Hepatocyte (in vitro differentiated cells): ENCODE results near the gene CLTB. TPM values are rescaled to one million over a fixed set of nuclear protein-coding genes. Genes with fewer than 3 reads are reported as not detected.

ENCODE experiments used
- DNase-seq: peaks from one replicate; pipeline ENCODE4 v3.0.0-alpha.2; 2016; ENCODE audit warnings: low spot score
- H2AFZ ChIP-seq: fragments of 200-600 bp; sonication (generic); 2 replicates; pipeline ENCODE4 v1.6.0; 2016; ENCODE audit warnings: antibody characterized with exemption, mild to moderate bottlenecking
- H3K27ac ChIP-seq: fragments of 200-600 bp; sonication (generic); 2 replicates; pipeline ENCODE4 v1.5.1; 2016; ENCODE audit warnings: mild to moderate bottlenecking
- H3K27me3 ChIP-seq: fragments of 200-600 bp; sonication (generic); 2 replicates; pipeline ENCODE4 v1.6.1; 2016
- H3K36me3 ChIP-seq: fragments of 200-600 bp; sonication (generic); replicated peaks from 2 replicates; pipeline ENCODE4 v1.5.1; 2016; ENCODE audit warnings: low read depth; ENCODE audit not compliant: insufficient read depth
- H3K4me1 ChIP-seq: fragments of 200-600 bp; sonication (generic); 2 replicates; pipeline ENCODE4 v1.5.1; 2016; ENCODE audit warnings: mild to moderate bottlenecking, moderate library complexity; ENCODE audit not compliant: insufficient read depth
- H3K4me2 ChIP-seq: fragments of 200-600 bp; sonication (generic); 2 replicates; pipeline ENCODE4 v1.6.0; 2016
- H3K4me3 ChIP-seq: fragments of 200-600 bp; sonication (generic); 2 replicates; pipeline ENCODE4 v1.5.1; 2016; ENCODE audit warnings: mild to moderate bottlenecking
- H3K79me2 ChIP-seq: fragments of 200-600 bp; sonication (generic); 2 replicates; pipeline ENCODE4 v1.6.0; 2017; ENCODE audit warnings: mild to moderate bottlenecking
- H3K9me2 ChIP-seq: fragments of 200-600 bp; sonication (generic); replicated peaks from 2 replicates; pipeline ENCODE4 v1.6.0; 2017; ENCODE audit warnings: mild to moderate bottlenecking; ENCODE audit not compliant: insufficient read depth
- H3K9me3 ChIP-seq: fragments of 200-600 bp; sonication (generic); 2 replicates; pipeline ENCODE4 v1.5.1; 2016; ENCODE audit warnings: low read depth, mild to moderate bottlenecking
- H4K20me1 ChIP-seq: fragments of 200-600 bp; sonication (generic); 2 replicates; pipeline ENCODE4 v1.6.0; 2016; ENCODE audit warnings: mild to moderate bottlenecking; ENCODE audit not compliant: insufficient read depth, poor library complexity, severe bottlenecking
- CTCF ChIP-seq: fragments of 200-600 bp; sonication (generic); IDR thresholded peaks from 2 replicates; pipeline ENCODE4 v1.5.1; 2016; ENCODE audit warnings: antibody characterized with exemption, mild to moderate bottlenecking; ENCODE audit not compliant: poor library complexity
- EZH2 ChIP-seq: fragments of 200-600 bp; sonication (generic); IDR thresholded peaks from 2 replicates; pipeline ENCODE4 v1.6.1; 2016; ENCODE audit warnings: antibody characterized with exemption, mild to moderate bottlenecking, borderline replicate concordance
- EZH2phosphoT487 ChIP-seq: fragments of 200-600 bp; sonication (generic); IDR thresholded peaks from one replicate; pipeline ENCODE4 v1.6.1; 2018; ENCODE audit warnings: antibody characterized with exemption, mild to moderate bottlenecking, low read depth, moderate library complexity; ENCODE audit not compliant: unreplicated experiment, severe bottlenecking
- WGBS: methylation state at CpG from one replicate; pipeline ENCODE4 v1.1.6; 2016; ENCODE audit warnings: low lambda C conversion rate; ENCODE audit errors: missing lambda C conversion rate; 5-methylcytosine and 5-hydroxymethylcytosine counted together
- polyA plus RNA-seq: library from polyadenylated mRNA; unstranded; fragments of >200 nt; fragmentation: Nextera tagmentation; extraction: Ambion mirVana; gene quantifications from 2 replicates; pipeline ENCODE4 v1.2.1, GENCODE V29; 2016
- total RNA-seq: library from RNA; depleted of rRNA; stranded (reverse); fragments of >200 nt; gene quantifications from 2 replicates; pipeline ENCODE4 v1.2.3, GENCODE V29; 2014

Gene CLTB
- total and polyA plus RNA-seq, 2 experiments from 2014 or later = 131 to 284 TPM

GRCh38 chr5:176361437-176362232 lies 54.7 kb downstream of the CLTB start, which contains the start of gene KIAA1191:
Gene KIAA1191 (minus strand): TSS chr5:176361764. CDS start chr5:176359508, 2,256 bp downstream.
- H3K9me3 ChIP-seq = no peaks in the 10 kb centered on the region
- peaks cover 7% of the 10 kb centered on the region for H3K4me1 ChIP-seq
- H2AFZ ChIP-seq = peak within 1 kb of the TSS; percentile 68
- H3K79me2 ChIP-seq = peaks cover 46% of the 10 kb centered on the region
- H3K36me3 ChIP-seq = no peaks in the 10 kb centered on the region
- peak within 1 kb of the TSS; percentile 88 for H3K4me2 ChIP-seq
- H3K4me3 ChIP-seq = peak within 1 kb of the TSS; percentile 63
- 3% methylated on average over 54 of the region's 56 CpGs for WGBS
- peak; percentile 96 for DNase-seq
- TF ChIP-seq CTCF (peak; percentile 36), EZH2 (no peak), EZH2phosphoT487 (no peak)
- H3K9me2 ChIP-seq = no peaks in the 10 kb centered on the region
- peaks cover 28% of the 10 kb centered on the region for H4K20me1 ChIP-seq
- peak within 1 kb of the TSS; percentile 74 for H3K27ac ChIP-seq
- no peaks in the 10 kb centered on the region for H3K27me3 ChIP-seq

DNA sequence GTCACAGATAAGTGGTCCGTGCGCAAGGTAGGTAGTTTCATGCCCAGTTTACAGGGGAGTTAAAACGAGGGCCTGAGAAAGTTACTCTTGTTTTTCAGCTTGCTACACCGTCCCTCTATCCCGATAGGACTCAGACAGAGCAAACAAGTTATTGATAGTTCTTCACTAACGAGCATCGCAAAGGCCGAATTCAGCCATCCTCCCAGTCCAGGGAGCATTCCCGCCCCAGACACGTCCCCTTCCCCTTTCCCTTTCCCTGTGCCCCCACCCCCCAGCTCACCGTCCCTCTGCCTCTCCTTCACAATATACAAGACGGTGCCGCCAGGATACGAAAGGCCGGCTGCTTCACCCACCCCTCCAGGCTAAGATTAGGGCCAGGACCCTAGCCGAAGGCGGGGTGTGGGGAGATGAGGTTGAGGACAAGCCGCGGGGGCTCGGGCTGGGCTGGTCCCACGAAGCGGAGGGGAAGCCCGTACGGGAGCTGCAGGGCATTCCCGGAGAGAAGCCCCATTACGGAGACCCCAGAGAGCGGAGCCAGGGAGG lies 55.4 kb downstream of the CLTB start:
- Histone ChIP-seq H4K20me1 (peaks cover 34% of the 10 kb centered on the region), H3K9me2 (no peaks in the 10 kb centered on the region), H3K4me1 (peaks cover 7% of the 10 kb centered on the region), H3K79me2 (peaks cover 53% of the 10 kb centered on the region), H2AFZ (peak overlapping the region; percentile 65), H3K9me3 (no peaks in the 10 kb centered on the region), H3K36me3 (no peaks in the 10 kb centered on the region), H3K27ac (peak overlapping the region; percentile 74), H3K4me3 (peak overlapping the region; percentile 63), H3K4me2 (peak overlapping the region; percentile 82), H3K27me3 (no peaks in the 10 kb centered on the region)
- 2% methylated on average over 15 of the region's 27 CpGs for WGBS
- TF ChIP-seq EZH2 (no peak), EZH2phosphoT487 (no peak), CTCF (no peak)
- DNase-seq = peak; percentile 28

DNA sequence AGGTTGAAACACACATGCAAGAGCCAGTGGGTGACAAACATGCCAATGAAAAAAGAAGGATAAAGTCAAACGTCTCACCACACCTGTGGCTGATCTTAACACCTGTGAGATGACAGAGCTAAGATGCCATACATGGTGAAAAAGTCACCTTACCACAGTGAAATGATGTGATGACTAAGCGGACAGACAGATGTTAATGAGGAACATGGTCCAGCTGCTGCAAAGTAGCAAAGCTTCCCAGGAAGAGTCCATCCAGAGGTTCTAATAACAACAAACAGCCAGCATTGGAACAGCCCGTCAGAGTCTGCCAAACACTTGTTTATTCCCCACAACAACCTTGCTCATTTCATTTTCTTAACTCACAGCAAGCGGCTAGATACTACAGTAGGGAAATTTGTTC lies 56.7 kb downstream of the CLTB start:
- peaks cover 66% of the 10 kb centered on the region for H3K79me2 ChIP-seq
- no peaks in the 10 kb centered on the region for H3K27me3 ChIP-seq
- peaks cover 46% of the 10 kb centered on the region for H4K20me1 ChIP-seq
- peak overlapping the region; percentile 82 for H3K4me2 ChIP-seq
- DNase-seq = no peak
- H3K27ac ChIP-seq = no peak overlapping the region
- H3K36me3 ChIP-seq = no peaks in the 10 kb centered on the region
- TF ChIP-seq CTCF (no peak), EZH2phosphoT487 (no peak), EZH2 (no peak)
- no peak overlapping the region for H2AFZ ChIP-seq
- no peaks in the 10 kb centered on the region for H3K9me2 ChIP-seq
- H3K9me3 ChIP-seq = no peaks in the 10 kb centered on the region
- H3K4me3 ChIP-seq = no peak overlapping the region
- WGBS = 80% methylated on average over 4 of the region's 4 CpGs
- peaks cover 7% of the 10 kb centered on the region for H3K4me1 ChIP-seq
